Activated B cell treated with CpG ODN at 0.5 μM for 24 hours (primary cell): ENCODE measurements around the gene THUMPD3. TPM values are rescaled to one million over a fixed set of nuclear protein-coding genes. Genes with fewer than 3 reads are reported as not detected.

Source experiments
- ATAC-seq: fragments of 200-7000 bp; cut with Tn5 transposase; one replicate; pipeline ENCODE4 v1.10.0; 2021; ENCODE audit warnings: low read depth, mild to moderate bottlenecking, moderate library complexity
- CTCF ChIA-PET: fragments of 350-600 bp; sonication (Branson Sonifier 250); formaldehyde crosslinking; loops from one replicate; lab custom pipeline; 2021; ENCODE audit warnings: antibody characterized with exemption; lab: Charles Lee
- POLR2A ChIA-PET: fragments of 350-600 bp; sonication (Branson Sonifier 250); formaldehyde crosslinking; loops from one replicate; lab custom pipeline; 2021; ENCODE audit warnings: antibody characterized with exemption; lab: Charles Lee
- DNase-seq: peaks from one replicate; pipeline ENCODE4 v3.0.0; 2022
- H3K27ac Mint-ChIP-seq: one replicate; pipeline ENCODE4 v1.8.0; 2020; ENCODE audit warnings: mixed read lengths
- H3K27me3 Mint-ChIP-seq: one replicate; pipeline ENCODE4 v1.8.0; 2021; ENCODE audit warnings: mixed read lengths
- H3K36me3 Mint-ChIP-seq: one replicate; pipeline ENCODE4 v1.8.0; 2021; ENCODE audit warnings: low read depth, mixed read lengths
- H3K4me1 Mint-ChIP-seq: one replicate; pipeline ENCODE4 v1.8.0; 2021; ENCODE audit warnings: mixed read lengths
- H3K4me3 Mint-ChIP-seq: one replicate; pipeline ENCODE4 v1.8.0; 2020; ENCODE audit warnings: mild to moderate bottlenecking, mixed read lengths
- H3K9me3 Mint-ChIP-seq: one replicate; pipeline ENCODE4 v1.8.0; 2020; ENCODE audit warnings: mixed read lengths
- intact Hi-C: fragments of 100-400 bp; cut with micrococcal nuclease; formaldehyde crosslinking; loops from one replicate; pipeline ENCODE4 v1.15.1; 2024
- total RNA-seq: library from RNA; stranded (reverse); gene quantifications from 2 replicates; pipeline ENCODE4 v1.2.3, GENCODE V29; 2022
- TF ChIP-seq, protein P1 (sequence below): fragments of 200-600 bp; IDR thresholded peaks from one replicate; pipeline ENCODE4 v1.8.0; 2022; ENCODE audit warnings: antibody characterized with exemption, mild to moderate bottlenecking

Gene THUMPD3
- total RNA-seq, 1 donor from 2014 or later = 42.0 TPM

DNA sequence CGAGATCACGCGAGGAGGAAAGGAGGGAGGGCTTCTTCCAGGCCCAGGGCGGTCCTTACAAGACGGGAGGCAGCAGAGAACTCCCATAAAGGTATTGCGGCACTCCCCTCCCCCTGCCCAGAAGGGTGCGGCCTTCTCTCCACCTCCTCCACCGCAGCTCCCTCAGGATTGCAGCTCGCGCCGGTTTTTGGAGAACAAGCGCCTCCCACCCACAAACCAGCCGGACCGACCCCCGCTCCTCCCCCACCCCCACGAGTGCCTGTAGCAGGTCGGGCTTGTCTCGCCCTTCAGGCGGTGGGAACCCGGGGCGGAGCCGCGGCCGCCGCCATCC, 33.4 kb downstream of the THUMPD3 start:
- ATAC-seq (peak; percentile 10), DNase-seq (no peak)
- Mint-ChIP-seq H3K27me3 (no peaks in the 10 kb centered on the region), H3K36me3 (peaks cover 66% of the 10 kb centered on the region), H3K27ac (peak overlapping the region; percentile 88), H3K9me3 (no peaks in the 10 kb centered on the region), H3K4me1 (peaks cover 62% of the 10 kb centered on the region), H3K4me3 (peak overlapping the region; percentile 98)
- intact Hi-C loops = loop anchor here (1.0 to 2.0 kb wide), 8 partner anchors 34 to 1877 kb away; partner anchors contain the start of genes ATG7, FANCD2, JAGN1 and TADA3
- TF ChIP-seq, protein P1, sequence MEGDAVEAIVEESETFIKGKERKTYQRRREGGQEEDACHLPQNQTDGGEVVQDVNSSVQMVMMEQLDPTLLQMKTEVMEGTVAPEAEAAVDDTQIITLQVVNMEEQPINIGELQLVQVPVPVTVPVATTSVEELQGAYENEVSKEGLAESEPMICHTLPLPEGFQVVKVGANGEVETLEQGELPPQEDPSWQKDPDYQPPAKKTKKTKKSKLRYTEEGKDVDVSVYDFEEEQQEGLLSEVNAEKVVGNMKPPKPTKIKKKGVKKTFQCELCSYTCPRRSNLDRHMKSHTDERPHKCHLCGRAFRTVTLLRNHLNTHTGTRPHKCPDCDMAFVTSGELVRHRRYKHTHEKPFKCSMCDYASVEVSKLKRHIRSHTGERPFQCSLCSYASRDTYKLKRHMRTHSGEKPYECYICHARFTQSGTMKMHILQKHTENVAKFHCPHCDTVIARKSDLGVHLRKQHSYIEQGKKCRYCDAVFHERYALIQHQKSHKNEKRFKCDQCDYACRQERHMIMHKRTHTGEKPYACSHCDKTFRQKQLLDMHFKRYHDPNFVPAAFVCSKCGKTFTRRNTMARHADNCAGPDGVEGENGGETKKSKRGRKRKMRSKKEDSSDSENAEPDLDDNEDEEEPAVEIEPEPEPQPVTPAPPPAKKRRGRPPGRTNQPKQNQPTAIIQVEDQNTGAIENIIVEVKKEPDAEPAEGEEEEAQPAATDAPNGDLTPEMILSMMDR = no peak
- CTCF ChIA-PET = interaction anchor here (0.8 to 2.3 kb wide), 2 partner anchors 30 to 43 kb away, joined by 4 to 8 read pairs; no protein-coding TSS in a partner anchor
- POLR2A ChIA-PET = interaction anchor here (0.6 to 3.7 kb wide), 28 partner anchors 8 to 925 kb away, joined by 3 to 84 read pairs (median 4); partner anchors contain the start of genes ARPC4, BRPF1, CRELD1 and MTMR14

DNA sequence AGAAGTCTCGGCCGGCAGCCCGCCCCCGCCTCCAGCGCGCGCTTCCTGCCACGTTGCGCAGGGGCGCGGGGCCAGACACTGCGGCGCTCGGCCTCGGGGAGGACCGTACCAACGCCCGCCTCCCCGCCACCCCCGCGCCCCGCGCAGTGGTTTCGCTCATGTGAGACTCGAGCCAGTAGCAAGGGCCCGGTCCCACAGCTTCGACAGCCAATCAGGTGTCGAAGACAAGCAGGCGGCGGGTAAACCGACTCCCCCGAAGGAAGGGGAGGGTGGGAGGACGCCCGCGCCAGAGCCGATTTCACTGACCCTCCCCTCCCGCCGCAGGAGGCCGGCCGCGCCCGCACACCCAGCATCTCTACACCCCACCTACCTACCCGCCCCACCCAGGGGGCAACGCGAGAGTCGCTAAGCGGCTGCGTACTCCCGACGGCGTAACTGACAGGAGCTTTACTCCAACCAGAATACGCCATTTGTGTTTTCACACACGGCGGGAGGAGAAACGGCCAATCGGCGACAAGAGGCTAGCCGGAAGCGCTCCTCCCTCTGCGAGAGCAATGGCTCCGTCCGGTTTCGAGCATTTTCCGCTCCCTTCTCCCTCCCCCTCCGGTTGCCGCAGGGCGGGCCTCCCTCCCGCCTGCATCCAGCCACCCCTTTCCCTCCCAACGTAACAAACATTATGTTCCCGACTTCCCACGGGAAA, 33.9 kb downstream of the THUMPD3 start:
- Mint-ChIP-seq H3K4me1 (peaks cover 61% of the 10 kb centered on the region), H3K27me3 (no peaks in the 10 kb centered on the region), H3K9me3 (no peaks in the 10 kb centered on the region), H3K36me3 (peaks cover 60% of the 10 kb centered on the region), H3K27ac (peak overlapping the region; percentile 100), H3K4me3 (peak overlapping the region; percentile 98)
- DNase-seq = peak; percentile 99
- intact Hi-C loops = loop anchor here (1.0 to 2.0 kb wide), 14 partner anchors 11 to 1876 kb away; partner anchors contain the start of genes ATG7, BRPF1, CRELD1 and FANCD2
- ChIA-PET POLR2A (interaction anchor here (0.6 to 3.7 kb wide), 36 partner anchors 8 to 1875 kb away, joined by 3 to 84 read pairs (median 4); partner anchors contain the start of genes ARPC4, ATG7, BRPF1 and CRELD1), CTCF (interaction anchor here (2.3 kb wide), 1 partner anchor 43 kb away, joined by 8 read pairs; no protein-coding TSS in a partner anchor)
- ATAC-seq = peak; percentile 71
- TF ChIP-seq, protein P1 = no peak

DNA sequence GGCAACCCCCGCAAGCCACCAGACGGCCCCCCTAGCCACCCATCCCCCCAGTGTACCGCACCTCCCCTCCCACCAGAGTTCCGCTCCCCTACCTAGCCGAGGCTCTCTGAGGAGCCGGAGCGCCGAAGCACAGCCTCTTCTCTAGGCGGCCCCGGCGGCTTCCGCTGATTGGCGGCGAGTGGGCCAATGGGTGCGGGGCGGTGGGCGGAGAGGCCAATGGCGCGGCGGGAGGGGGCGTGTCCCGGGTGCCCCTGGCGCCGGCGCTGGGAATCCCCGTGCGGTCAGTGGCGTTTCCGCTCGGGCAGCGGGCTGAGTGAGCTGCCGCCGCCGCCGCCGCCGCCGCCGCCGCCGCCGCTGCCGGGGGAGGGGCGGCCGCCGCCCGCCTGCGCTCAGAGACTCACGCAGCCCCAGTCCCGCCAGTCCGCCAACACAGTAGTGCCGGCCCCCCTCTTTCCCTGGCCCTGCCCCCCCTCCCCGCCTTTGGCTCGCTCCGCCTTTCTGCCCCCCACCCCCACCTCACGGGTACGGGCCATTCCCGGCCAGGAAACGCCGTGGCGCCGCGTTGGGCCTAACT, 34.6 kb downstream of the THUMPD3 start, which contains the start of gene SETD5:
Gene SETD5 (plus strand): TSS at position 284 of the 574 bp plus-strand sequence. CDS start 31,324 bp downstream, outside the sequence.
- ChIA-PET CTCF (no interaction called here), POLR2A (interaction anchor here (0.6 to 3.7 kb wide), 28 partner anchors 7 to 1875 kb away, joined by 3 to 84 read pairs (median 4); partner anchors contain the start of genes ARPC4, ATG7, BRPF1 and CRELD1)
- peak; percentile 65 for ATAC-seq
- Mint-ChIP-seq H3K4me1 (peaks cover 61% of the 10 kb centered on the region), H3K4me3 (peak within 1 kb of the TSS; percentile 99), H3K27me3 (no peaks in the 10 kb centered on the region), H3K27ac (peak within 1 kb of the TSS; percentile 100), H3K36me3 (peaks cover 54% of the 10 kb centered on the region), H3K9me3 (no peaks in the 10 kb centered on the region)
- TF ChIP-seq, protein P1 = no peak
- peak; percentile 100 for DNase-seq
- intact Hi-C loops = loop anchor here (1.0 to 2.0 kb wide), 12 partner anchors 10 to 1875 kb away; partner anchors contain the start of genes ATG7, BRPF1, CRELD1 and FANCD2

DNA sequence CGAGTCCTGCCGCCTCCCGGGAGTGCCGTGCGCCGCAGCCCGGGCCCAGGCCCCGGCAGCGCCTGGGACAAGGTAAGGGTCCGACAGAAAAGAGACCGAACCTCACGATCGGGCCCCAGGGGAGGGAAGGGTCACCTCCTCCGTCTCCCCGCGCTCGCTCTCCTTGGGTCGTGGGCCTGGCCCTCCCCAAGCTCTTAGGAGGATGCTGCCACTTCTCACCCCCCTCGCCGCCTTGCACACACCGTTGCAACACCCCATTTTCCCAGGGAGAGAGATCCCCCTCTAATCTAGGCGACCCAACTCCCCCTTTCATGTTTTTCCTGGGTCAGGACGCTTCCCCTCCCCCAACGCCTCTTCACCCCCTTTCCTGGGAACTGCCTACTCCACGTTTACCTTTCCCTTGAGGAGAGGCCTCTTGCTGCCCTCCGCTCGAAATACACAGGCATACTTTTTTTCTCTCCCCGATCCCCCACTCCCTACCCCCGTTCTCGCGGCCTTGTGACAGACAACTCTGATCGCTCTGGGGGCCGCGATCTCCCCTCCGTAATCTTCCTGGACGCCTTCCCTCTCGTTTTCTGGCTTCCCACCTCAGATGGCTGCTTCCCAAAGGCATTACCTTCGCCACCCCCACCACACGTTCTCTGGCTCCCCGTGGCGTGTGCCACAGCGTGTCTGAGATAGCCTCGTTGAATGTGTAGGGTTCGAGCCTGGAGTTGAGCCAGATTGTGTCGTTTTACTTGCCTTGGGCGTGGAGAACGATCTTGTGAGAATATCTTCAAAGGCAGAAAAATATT, 35.2 kb downstream of the THUMPD3 start:
- Mint-ChIP-seq H3K4me1 (peaks cover 64% of the 10 kb centered on the region), H3K27me3 (no peaks in the 10 kb centered on the region), H3K27ac (peak overlapping the region; percentile 97), H3K4me3 (peak overlapping the region; percentile 99), H3K9me3 (no peaks in the 10 kb centered on the region), H3K36me3 (peaks cover 48% of the 10 kb centered on the region)
- peak; percentile 42 for DNase-seq
- no peak for ATAC-seq
- intact Hi-C loops = loop anchor here (1.0 to 2.0 kb wide), 12 partner anchors 9 to 1875 kb away; partner anchors contain the start of genes ATG7, BRPF1, CRELD1 and FANCD2
- TF ChIP-seq, protein P1 = no peak
- POLR2A ChIA-PET = interaction anchor here (0.6 to 3.7 kb wide), 11 partner anchors 12 to 1737 kb away, joined by 3 to 84 read pairs (median 6); partner anchors contain the start of genes MTMR14, TATDN2 and THUMPD3
- CTCF ChIA-PET = no interaction called here
